Measurements from ENCODE around the gene PRR29.

The PRR29 gene

DNA sequence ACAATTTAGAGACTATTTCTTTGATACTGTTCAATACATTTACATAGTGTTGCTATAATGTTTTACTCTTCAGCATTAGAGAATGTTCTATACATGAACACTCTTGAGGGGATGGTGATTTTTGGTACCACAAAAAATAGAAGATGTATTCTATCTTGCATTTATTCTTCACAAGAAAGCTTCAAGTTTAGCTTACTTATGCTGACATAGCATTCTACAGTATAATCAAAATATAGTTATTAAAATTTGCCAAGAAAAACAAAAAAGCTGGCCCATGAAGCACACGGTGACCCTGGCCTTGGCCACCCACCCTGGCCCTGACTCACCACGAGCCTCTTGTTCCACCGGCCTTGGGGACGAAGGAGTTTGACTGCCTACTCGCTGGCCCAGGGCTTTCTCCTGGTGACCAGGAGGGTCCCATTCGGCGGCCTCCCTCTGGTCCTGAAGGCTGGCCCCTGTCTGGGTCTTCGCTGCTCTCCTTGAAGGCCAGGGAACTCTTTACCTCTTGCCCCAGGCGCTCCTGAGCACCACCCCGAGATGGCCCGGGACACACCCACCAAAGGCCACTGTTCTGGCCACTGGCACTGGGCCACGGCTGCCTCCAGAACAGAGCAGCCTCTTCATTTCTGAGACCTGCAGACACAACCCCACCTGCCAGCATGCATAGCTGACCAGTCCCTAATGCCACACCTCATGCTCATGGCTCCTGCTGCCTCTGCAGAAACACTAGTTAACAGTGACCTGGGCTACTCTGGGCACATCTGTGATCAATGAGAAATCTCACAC, 44.7 kb downstream of the PRR29 start:
- DNase-seq (ENCODE audit: low read depth): no peak

DNA sequence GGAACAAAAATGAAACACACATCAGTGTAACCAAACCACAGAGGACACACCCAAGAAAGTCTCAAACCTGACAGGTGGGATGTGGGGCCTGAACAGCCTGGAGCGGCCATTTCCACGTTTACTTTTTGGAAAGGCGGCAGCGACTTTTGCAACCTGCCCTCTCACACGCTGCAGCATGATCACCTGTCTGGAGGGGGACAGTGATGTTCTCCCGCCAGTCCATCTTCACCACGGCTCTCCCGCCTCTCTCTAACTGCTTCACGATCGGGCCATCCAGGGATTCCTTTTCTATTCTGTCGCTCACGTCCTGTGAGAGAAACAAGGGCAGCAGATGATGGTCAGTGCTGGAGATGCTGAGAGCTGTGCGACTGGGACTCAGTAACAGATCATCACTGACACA, 47.0 kb downstream of the PRR29 start:
- DNase-seq (ENCODE audit: low read depth): no peak

DNA sequence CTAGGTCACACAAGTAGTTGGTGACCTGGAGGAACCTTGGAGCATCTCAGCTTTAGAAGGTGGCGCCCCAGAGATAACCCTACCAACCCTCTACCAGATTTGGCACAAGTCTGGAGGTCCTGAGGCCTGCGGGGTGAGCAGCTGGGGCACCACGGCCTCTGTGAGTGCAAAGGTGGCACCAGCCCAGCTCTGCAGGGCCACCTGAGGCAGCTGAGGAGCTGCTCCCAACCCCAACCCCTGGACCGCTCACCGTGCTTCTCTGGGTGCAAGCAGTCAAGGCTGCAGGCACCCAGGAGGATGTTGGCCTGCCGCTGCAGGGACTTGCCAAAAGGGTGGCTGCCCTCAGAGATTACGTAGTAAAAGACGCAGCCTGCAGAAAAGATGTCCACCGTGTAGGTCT, 50.7 kb downstream of the PRR29 start:
- DNase-seq (ENCODE audit: low read depth): no peak

DNA sequence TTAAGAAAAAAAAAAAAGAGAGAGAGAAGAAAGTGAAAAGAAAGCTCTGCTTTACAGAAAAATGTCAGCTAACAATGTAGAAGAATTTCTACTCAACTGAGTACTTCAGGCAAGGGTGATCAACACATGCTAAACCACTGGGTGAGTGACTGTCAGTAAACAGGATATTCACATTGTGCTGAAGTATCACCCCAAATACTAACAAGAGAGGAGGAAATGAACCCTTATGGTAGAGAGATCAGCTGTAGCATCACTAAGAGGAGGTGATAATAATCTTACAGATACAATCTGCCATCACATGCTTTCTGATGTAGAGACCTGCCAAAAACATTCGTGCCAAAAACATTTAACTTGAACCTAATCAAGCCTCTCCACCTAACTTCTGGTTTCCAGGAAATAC, 53.0 kb downstream of the PRR29 start:
- no peak for DNase-seq (ENCODE audit: low read depth)

DNA sequence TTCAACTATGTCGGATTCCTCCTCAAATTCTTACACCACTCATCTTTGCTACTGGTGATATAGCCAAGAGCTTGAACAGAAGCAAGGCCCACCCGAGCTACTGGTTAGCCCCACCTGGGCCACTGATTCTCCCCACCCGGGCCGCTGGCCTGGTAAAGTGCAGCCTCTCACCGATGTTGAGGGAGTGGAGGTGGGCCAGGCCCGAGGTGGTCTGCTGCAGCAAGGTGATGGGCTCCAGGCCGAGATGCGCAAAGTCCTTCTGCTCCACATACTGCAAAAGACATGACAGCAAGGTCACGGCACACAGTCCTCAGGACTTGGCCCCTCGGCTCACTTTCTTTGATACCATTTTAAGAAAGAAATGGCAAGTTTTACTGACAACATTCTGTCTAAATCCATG, 55.0 kb downstream of the PRR29 start:
- no peak for DNase-seq (ENCODE audit: low read depth)

Data from CMK (cell line).